Mononuclear cell (primary cell): ENCODE results near the gene IRX3. TPM values are rescaled to one million over a fixed set of nuclear protein-coding genes. Genes with fewer than 3 reads are reported as not detected.

ENCODE experiments used
- H3K27me3 ChIP-seq: 2 replicates; pipeline ENCODE4 v1.6.0; 2011; ENCODE audit warnings: low read length, control low read depth; ENCODE audit not compliant: insufficient read depth
- H3K4me1 ChIP-seq: 2 replicates; pipeline ENCODE4 v1.5.1; 2011; ENCODE audit warnings: mild to moderate bottlenecking, low read length, control low read depth; ENCODE audit not compliant: insufficient read depth
- H3K4me3 ChIP-seq: 2 replicates; pipeline ENCODE4 v1.5.1; 2011; ENCODE audit warnings: mild to moderate bottlenecking, low read length, moderate library complexity
- H3K9me3 ChIP-seq: 2 replicates; pipeline ENCODE4 v1.5.1; 2011; ENCODE audit warnings: low read depth, mild to moderate bottlenecking, control low read depth, low read length
- total RNA-seq: library from RNA; depleted of rRNA; stranded (reverse); fragments of >200 nt; gene quantifications from one replicate; pipeline ENCODE4 v1.2.3, GENCODE V29; 2012

Gene IRX3
- total RNA-seq, 1 donor = 1.2 TPM

- H3K9me3 ChIP-seq = no peaks in the 10 kb centered on the region
- H3K4me1 ChIP-seq = no peaks in the 10 kb centered on the region
- no peak overlapping the region for H3K4me3 ChIP-seq
- H3K27me3 ChIP-seq = peaks cover 77% of the 10 kb centered on the region
Measured at GRCh38 chr16:54285414-54286089, 1.0 kb downstream of the IRX3 start.

- H3K4me3 ChIP-seq = no peak overlapping the region
- no peaks in the 10 kb centered on the region for H3K4me1 ChIP-seq
- peaks cover 77% of the 10 kb centered on the region for H3K27me3 ChIP-seq
- no peaks in the 10 kb centered on the region for H3K9me3 ChIP-seq
Measured at GRCh38 chr16:54284931-54285413, 1.6 kb downstream of the IRX3 start.

GRCh38 chr16:54284319-54284930 lies 2.2 kb downstream of the IRX3 start:
- Histone ChIP-seq H3K9me3 (no peaks in the 10 kb centered on the region), H3K4me1 (no peaks in the 10 kb centered on the region), H3K27me3 (peaks cover 75% of the 10 kb centered on the region), H3K4me3 (no peak overlapping the region)

- H3K9me3 ChIP-seq = no peaks in the 10 kb centered on the region
- peaks cover 69% of the 10 kb centered on the region for H3K27me3 ChIP-seq
- no peaks in the 10 kb centered on the region for H3K4me1 ChIP-seq
- no peak overlapping the region for H3K4me3 ChIP-seq
Measured at GRCh38 chr16:54283725-54284318, 2.8 kb downstream of the IRX3 start.

GRCh38 chr16:54282928-54283724 lies 3.5 kb downstream of the IRX3 start:
- Histone ChIP-seq H3K4me1 (no peaks in the 10 kb centered on the region), H3K4me3 (no peak overlapping the region), H3K27me3 (peaks cover 64% of the 10 kb centered on the region), H3K9me3 (no peaks in the 10 kb centered on the region)

- Histone ChIP-seq H3K4me1 (no peaks in the 10 kb centered on the region), H3K4me3 (no peak overlapping the region), H3K27me3 (peaks cover 61% of the 10 kb centered on the region)
Measured at GRCh38 chr16:54282202-54282927, 4.2 kb downstream of the IRX3 start.

GRCh38 chr16:54281535-54282201 lies 4.9 kb downstream of the IRX3 start:
- Histone ChIP-seq H3K4me3 (no peak overlapping the region), H3K9me3 (no peaks in the 10 kb centered on the region), H3K27me3 (peaks cover 56% of the 10 kb centered on the region), H3K4me1 (no peaks in the 10 kb centered on the region)

More at GRCh38 chr16:54282202-54282927, 4.2 kb downstream of the IRX3 start:
- no peaks in the 10 kb centered on the region for H3K9me3 ChIP-seq

GRCh38 chr16:54280751-54281150 lies 5.8 kb downstream of the IRX3 start:
- no peaks in the 10 kb centered on the region for H3K9me3 ChIP-seq
- H3K4me3 ChIP-seq = no peak overlapping the region
- H3K4me1 ChIP-seq = no peaks in the 10 kb centered on the region
- H3K27me3 ChIP-seq = peaks cover 51% of the 10 kb centered on the region

GRCh38 chr16:54277845-54278703 lies 8.5 kb downstream of the IRX3 start:
- Histone ChIP-seq H3K4me3 (no peak overlapping the region), H3K4me1 (no peaks in the 10 kb centered on the region), H3K27me3 (peaks cover 32% of the 10 kb centered on the region), H3K9me3 (no peaks in the 10 kb centered on the region)

- peaks cover 14% of the 10 kb centered on the region for H3K27me3 ChIP-seq
- H3K9me3 ChIP-seq = no peaks in the 10 kb centered on the region
- no peaks in the 10 kb centered on the region for H3K4me1 ChIP-seq
- no peak overlapping the region for H3K4me3 ChIP-seq
Measured at GRCh38 chr16:54275956-54276355, 10.6 kb downstream of the IRX3 start.

- Histone ChIP-seq H3K27me3 (no peaks in the 10 kb centered on the region), H3K4me1 (no peaks in the 10 kb centered on the region), H3K9me3 (no peaks in the 10 kb centered on the region), H3K4me3 (no peak overlapping the region)
Measured at GRCh38 chr16:54273566-54273965, 13.0 kb downstream of the IRX3 start.

GRCh38 chr16:54270711-54271110 lies 15.9 kb downstream of the IRX3 start:
- H3K4me1 ChIP-seq = peaks cover 7% of the 10 kb centered on the region
- no peaks in the 10 kb centered on the region for H3K27me3 ChIP-seq
- no peaks in the 10 kb centered on the region for H3K9me3 ChIP-seq
- no peak overlapping the region for H3K4me3 ChIP-seq

GRCh38 chr16:54269461-54269860 lies 17.1 kb downstream of the IRX3 start:
- H3K4me3 ChIP-seq = no peak overlapping the region
- H3K4me1 ChIP-seq = peaks cover 7% of the 10 kb centered on the region
- H3K27me3 ChIP-seq = no peaks in the 10 kb centered on the region
- H3K9me3 ChIP-seq = no peaks in the 10 kb centered on the region
